CD4-positive, alpha-beta memory T cell (primary cell): ENCODE results near the gene COQ4. TPM values are rescaled to one million over a fixed set of nuclear protein-coding genes. Genes with fewer than 3 reads are reported as not detected.

ENCODE experiments used
- CTCF ChIA-PET: fragments of 350-600 bp; sonication (Branson Sonifier 250); formaldehyde crosslinking; loops from one replicate; lab custom pipeline; 2021; ENCODE audit warnings: inconsistent platforms; ENCODE audit not compliant: partially characterized antibody; lab: Charles Lee
- POLR2A ChIA-PET: fragments of 350-600 bp; sonication (Branson Sonifier 250); formaldehyde crosslinking; loops from one replicate; lab custom pipeline; 2021; ENCODE audit not compliant: partially characterized antibody; lab: Charles Lee
- DNase-seq, 5 donors: peaks; one replicate each; pipeline versions ENCODE4 v3.0.0 to v3.0.0-alpha.2; 2020 to 2022; ENCODE audit warnings: mixed read lengths in 1 of 5
- H3K27ac ChIP-seq: one replicate; pipeline ENCODE4 v1.7.0; 2013; ENCODE audit warnings: low read depth, low read length
- H3K27me3 ChIP-seq: 2 replicates; pipeline ENCODE4 v1.7.0; 2013; ENCODE audit warnings: mild to moderate bottlenecking, low read length, moderate library complexity; ENCODE audit not compliant: insufficient read depth
- H3K36me3 ChIP-seq: 2 replicates; pipeline ENCODE4 v1.7.0; 2013; ENCODE audit warnings: mild to moderate bottlenecking, low read length, moderate library complexity; ENCODE audit not compliant: insufficient read depth
- H3K4me1 ChIP-seq: 2 replicates; pipeline ENCODE4 v1.7.0; 2013; ENCODE audit warnings: mild to moderate bottlenecking, low read length, moderate library complexity; ENCODE audit not compliant: insufficient read depth
- H3K4me3 ChIP-seq, 2 donors: one replicate each; pipeline ENCODE4 v1.7.0; 2013; ENCODE audit warnings: low read length in 2 of 2, mild to moderate bottlenecking in 1 of 2
- H3K9me3 ChIP-seq, 2 donors: one replicate each; pipeline ENCODE4 v1.7.0; 2013; ENCODE audit warnings: low read length in 2 of 2, control low read depth in 1 of 2; ENCODE audit not compliant: control insufficient read depth in 1 of 2
- H3K27ac Mint-ChIP-seq, 7 donors: one replicate each; pipeline ENCODE4 v1.8.0; 2020 to 2021; ENCODE audit warnings: mixed read lengths in 7 of 7, mild to moderate bottlenecking in 6 of 7, inconsistent platforms in 3 of 7, moderate library complexity in 3 of 7
- H3K27me3 Mint-ChIP-seq, 2 donors: one replicate each; pipeline ENCODE4 v1.8.0; 2020 to 2021; ENCODE audit warnings: mixed read lengths in 2 of 2
- H3K36me3 Mint-ChIP-seq, 2 donors: one replicate each; pipeline ENCODE4 v1.8.0; 2020 to 2021; ENCODE audit warnings: mixed read lengths in 2 of 2, inconsistent platforms in 1 of 2, mild to moderate bottlenecking in 1 of 2
- H3K4me1 Mint-ChIP-seq, 4 donors: one replicate each; pipeline ENCODE4 v1.8.0; 2020 to 2021; ENCODE audit warnings: mixed read lengths in 4 of 4, mild to moderate bottlenecking in 1 of 4
- H3K4me3 Mint-ChIP-seq, 8 donors: one replicate each; pipeline ENCODE4 v1.8.0; 2020 to 2021; ENCODE audit warnings: mixed read lengths in 8 of 8, mild to moderate bottlenecking in 7 of 8, moderate library complexity in 6 of 8, inconsistent platforms in 3 of 8
- H3K9me3 Mint-ChIP-seq, 8 donors: one replicate each; pipeline ENCODE4 v1.8.0; 2020 to 2021; ENCODE audit warnings: mixed read lengths in 8 of 8, mild to moderate bottlenecking in 5 of 8, inconsistent platforms in 3 of 8, moderate library complexity in 1 of 8
- intact Hi-C: fragments of 100-400 bp; cut with micrococcal nuclease; formaldehyde crosslinking; loops from one replicate; pipeline ENCODE4 v1.15.1; 2023
- polyA plus RNA-seq, 2 donors: library from polyadenylated mRNA; unstranded; fragments of 300-500 nt; fragmentation: Illumina TruSeq; gene quantifications; one replicate each; pipeline ENCODE4 v1.2.3, GENCODE V29; 2021
- total RNA-seq, 2 experiments: library from RNA; stranded (reverse); gene quantifications; one replicate each; pipeline ENCODE4 v1.2.3, GENCODE V29; 2021

Gene COQ4
- total and polyA plus RNA-seq, 4 experiments from 2014 or later = 34.8 to 51.3 (median 46.3) TPM

- Mint-ChIP-seq H3K4me3 (peak overlapping the region in 7 of 8 donors; percentile 89 to 99 (median 94)), H3K36me3 (peaks cover 19 to 46% of the 10 kb centered on the region in 2 donors)
- H3K4me3 ChIP-seq = no peak overlapping the region
These were observed 1.3 kb upstream of the COQ4 start for GRCh38 chr9:128321343-128321742.

GRCh38 chr9:128321879-128322403 is 698 bp upstream of the COQ4 start:
- Histone ChIP-seq H3K4me3 (peak overlapping the region; percentile 78 to 98), H3K9me3 (no peaks in the 10 kb centered on the region), H3K27me3 (no peaks in the 10 kb centered on the region), H3K27ac (peak overlapping the region; percentile 83), H3K36me3 (peaks cover 24% of the 10 kb centered on the region), H3K4me1 (peaks cover 32% of the 10 kb centered on the region)
- no peak for DNase-seq
- ChIA-PET POLR2A (interaction anchor here (0.9 to 2.0 kb wide), 6 partner anchors 18 to 230 kb away, joined by 3 to 9 read pairs (median 6); partner anchors contain the start of genes GOLGA2, SLC27A4, SPTAN1 and SWI5), CTCF (interaction anchor here (1.1 to 1.6 kb wide), 2 partner anchors 19 to 496 kb away, joined by 3 to 6 read pairs; partner anchors contain the start of gene ENDOG)
- Mint-ChIP-seq H3K27me3 (peaks cover 0 to 2% of the 10 kb centered on the region in 2 donors), H3K4me3 (peak overlapping the region; percentile 89 to 99 (median 92)), H3K9me3 (no peaks in the 10 kb centered on the region), H3K4me1 (peaks cover 12 to 39% (median 25%) of the 10 kb centered on the region in 4 donors), H3K27ac (peak overlapping the region; percentile 94 to 99 (median 98)), H3K36me3 (peaks cover 14 to 40% of the 10 kb centered on the region in 2 donors)
- intact Hi-C loops = loop anchor here (1.0 kb wide), 6 partner anchors 18 to 194 kb away; partner anchors contain the start of genes BBLN, GOLGA2, SLC27A4 and SWI5

More at GRCh38 chr9:128321343-128321742, 1.3 kb upstream of the COQ4 start:
- peaks cover 0 to 2% of the 10 kb centered on the region in 2 donors for H3K27me3 Mint-ChIP-seq
- Histone ChIP-seq H3K27ac (no peak overlapping the region), H3K4me1 (peaks cover 32% of the 10 kb centered on the region), H3K36me3 (peaks cover 27% of the 10 kb centered on the region), H3K9me3 (no peaks in the 10 kb centered on the region), H3K27me3 (no peaks in the 10 kb centered on the region)
- ChIA-PET POLR2A (interaction anchor here (1.0 to 2.0 kb wide), 6 partner anchors 12 to 231 kb away, joined by 3 to 9 read pairs (median 6); partner anchors contain the start of genes GOLGA2, SLC27A4, SPTAN1 and SWI5), CTCF (interaction anchor here (1.1 kb wide), 1 partner anchor 20 kb away, joined by 6 read pairs; no protein-coding TSS in a partner anchor)
- no peaks in the 10 kb centered on the region for H3K9me3 Mint-ChIP-seq
- peak overlapping the region in 2 of 7 donors; percentile 72 to 99 for H3K27ac Mint-ChIP-seq
- DNase-seq = no peak
- intact Hi-C loops = no loop called here
- H3K4me1 Mint-ChIP-seq = peaks cover 12 to 39% (median 25%) of the 10 kb centered on the region in 4 donors

- Mint-ChIP-seq H3K4me1 (peaks cover 12 to 39% (median 25%) of the 10 kb centered on the region in 4 donors), H3K27ac (peak overlapping the region; percentile 91 to 99 (median 97)), H3K9me3 (no peaks in the 10 kb centered on the region), H3K36me3 (peaks cover 14 to 35% of the 10 kb centered on the region in 2 donors), H3K4me3 (peak overlapping the region; percentile 89 to 99 (median 92)), H3K27me3 (peaks cover 0 to 2% of the 10 kb centered on the region in 2 donors)
- Histone ChIP-seq H3K4me1 (peaks cover 32% of the 10 kb centered on the region), H3K9me3 (no peaks in the 10 kb centered on the region), H3K4me3 (peak overlapping the region; percentile 78 to 98), H3K36me3 (peaks cover 22% of the 10 kb centered on the region), H3K27ac (peak overlapping the region; percentile 83), H3K27me3 (no peaks in the 10 kb centered on the region)
- POLR2A ChIA-PET = interaction anchor here (0.8 to 1.8 kb wide), 2 partner anchors 18 to 39 kb away, joined by 3 to 5 read pairs; no protein-coding TSS in a partner anchor
- intact Hi-C loops = no loop called here
- CTCF ChIA-PET = interaction anchor here (0.7 to 1.6 kb wide), 2 partner anchors 12 to 495 kb away, joined by 3 read pairs; partner anchors contain the start of gene ENDOG
- no peak for DNase-seq
These were observed 632 bp downstream of the COQ4 start for GRCh38 chr9:128323212-128323730.

GRCh38 chr9:128323791-128324190 is 1.2 kb downstream of the COQ4 start:
- Histone ChIP-seq H3K9me3 (no peaks in the 10 kb centered on the region), H3K36me3 (peaks cover 22% of the 10 kb centered on the region), H3K27ac (peak overlapping the region; percentile 83), H3K27me3 (no peaks in the 10 kb centered on the region), H3K4me1 (peaks cover 32% of the 10 kb centered on the region), H3K4me3 (peak overlapping the region; percentile 78 to 98)
- peaks cover 0 to 2% of the 10 kb centered on the region in 2 donors for H3K27me3 Mint-ChIP-seq
- intact Hi-C loops = no loop called here
- peak overlapping the region in 6 of 7 donors; percentile 91 to 99 (median 98) for H3K27ac Mint-ChIP-seq
- ChIA-PET POLR2A (interaction anchor here (0.8 to 1.8 kb wide), 2 partner anchors 17 to 38 kb away, joined by 3 to 5 read pairs; no protein-coding TSS in a partner anchor), CTCF (no interaction called here)
- no peak for DNase-seq
- H3K4me3 Mint-ChIP-seq = peak overlapping the region; percentile 89 to 99 (median 92)
- no peaks in the 10 kb centered on the region for H3K9me3 Mint-ChIP-seq
- H3K36me3 Mint-ChIP-seq = peaks cover 14 to 40% of the 10 kb centered on the region in 2 donors
- H3K4me1 Mint-ChIP-seq = peaks cover 12 to 39% (median 25%) of the 10 kb centered on the region in 4 donors

- Histone ChIP-seq H3K4me3 (no peak overlapping the region), H3K27me3 (no peaks in the 10 kb centered on the region), H3K9me3 (no peaks in the 10 kb centered on the region), H3K36me3 (peaks cover 22% of the 10 kb centered on the region), H3K27ac (no peak overlapping the region), H3K4me1 (peaks cover 32% of the 10 kb centered on the region)
- Mint-ChIP-seq H3K4me3 (peak overlapping the region in 6 of 8 donors; percentile 28 to 89 (median 42)), H3K27ac (peak overlapping the region in 3 of 7 donors; percentile 23 to 99 (median 47)), H3K27me3 (peaks cover 0 to 2% of the 10 kb centered on the region in 2 donors), H3K36me3 (peaks cover 14 to 39% of the 10 kb centered on the region in 2 donors), H3K4me1 (peaks cover 12 to 39% (median 25%) of the 10 kb centered on the region in 4 donors), H3K9me3 (no peaks in the 10 kb centered on the region)
- intact Hi-C loops = no loop called here
- ChIA-PET POLR2A (interaction anchor here (1.8 kb wide), 1 partner anchor 38 kb away, joined by 5 read pairs; no protein-coding TSS in a partner anchor), CTCF (interaction anchor here (1.3 kb wide), 1 partner anchor 17 kb away, joined by 10 read pairs; no protein-coding TSS in a partner anchor)
- DNase-seq = no peak
These were observed 1.8 kb downstream of the COQ4 start for GRCh38 chr9:128324401-128324800.

- intact Hi-C loops = no loop called here
- H3K4me1 Mint-ChIP-seq = peaks cover 12 to 39% (median 25%) of the 10 kb centered on the region in 4 donors
- H3K9me3 Mint-ChIP-seq = no peaks in the 10 kb centered on the region
- no peak overlapping the region for H3K4me3 ChIP-seq
- H3K4me1 ChIP-seq = peaks cover 32% of the 10 kb centered on the region
- no peak overlapping the region for H3K27ac Mint-ChIP-seq
- ChIA-PET POLR2A (no interaction called here), CTCF (interaction anchor here (1.3 kb wide), 1 partner anchor 16 kb away, joined by 10 read pairs; no protein-coding TSS in a partner anchor)
- no peaks in the 10 kb centered on the region for H3K27me3 ChIP-seq
- no peak overlapping the region for H3K4me3 Mint-ChIP-seq
- no peaks in the 10 kb centered on the region for H3K9me3 ChIP-seq
- peaks cover 14 to 38% of the 10 kb centered on the region in 2 donors for H3K36me3 Mint-ChIP-seq
- H3K27me3 Mint-ChIP-seq = peaks cover 0 to 2% of the 10 kb centered on the region in 2 donors
- no peak for DNase-seq
- H3K27ac ChIP-seq = no peak overlapping the region
- H3K36me3 ChIP-seq = peaks cover 22% of the 10 kb centered on the region
These were observed 3.0 kb downstream of the COQ4 start for GRCh38 chr9:128325629-128326028.
